GM23338 (cell line): Measurements from ENCODE around the gene ACOXL. TPM values are rescaled to one million over a fixed set of nuclear protein-coding genes. Genes with fewer than 3 reads are reported as not detected.

Experiments used
- ATAC-seq: fragments of 200-7000 bp; cut with Tn5 transposase; 3 replicates; pipeline ENCODE4 v1.9.1; 2020
- DNase-seq: peaks from one replicate; pipeline ENCODE4 v3.0.0-alpha.2; 2015; ENCODE audit warnings: low spot score
- H2AFZ ChIP-seq: fragments of 200-600 bp; sonication (generic); 2 replicates; pipeline ENCODE4 v1.8.0; 2016; ENCODE audit warnings: antibody characterized with exemption, mild to moderate bottlenecking, moderate library complexity
- H3F3A ChIP-seq: fragments of 200-600 bp; sonication (generic); replicated peaks from 2 replicates; pipeline ENCODE4 v1.8.0; 2017; ENCODE audit warnings: antibody characterized with exemption, mixed run types, low read depth
- H3K27ac ChIP-seq: fragments of 200-600 bp; sonication (generic); 2 replicates; pipeline ENCODE4 v1.6.1; 2016; ENCODE audit warnings: low read depth
- H3K27me3 ChIP-seq: fragments of 200-600 bp; sonication (generic); 2 replicates; pipeline ENCODE4 v1.8.0; 2016; ENCODE audit warnings: mild to moderate bottlenecking, mixed run types, moderate library complexity; ENCODE audit not compliant: insufficient read depth
- H3K36me3 ChIP-seq: fragments of 200-600 bp; sonication (generic); 2 replicates; pipeline ENCODE4 v1.8.0; 2016; ENCODE audit warnings: mild to moderate bottlenecking; ENCODE audit not compliant: insufficient read depth
- H3K4me1 ChIP-seq: fragments of 200-600 bp; sonication (generic); 2 replicates; pipeline ENCODE4 v1.8.0; 2016; ENCODE audit warnings: mild to moderate bottlenecking, moderate library complexity; ENCODE audit not compliant: insufficient read depth
- H3K4me2 ChIP-seq: fragments of 200-600 bp; sonication (generic); 2 replicates; pipeline ENCODE4 v1.7.1; 2017; ENCODE audit warnings: mixed run types
- H3K4me3 ChIP-seq: fragments of 200-600 bp; sonication (generic); 2 replicates; pipeline ENCODE4 v1.6.1; 2016; ENCODE audit warnings: mixed run types
- H3K79me2 ChIP-seq: fragments of 200-600 bp; sonication (generic); replicated peaks from 2 replicates; pipeline ENCODE4 v1.8.0; 2017; ENCODE audit warnings: mild to moderate bottlenecking; ENCODE audit not compliant: insufficient read depth
- H3K9me2 ChIP-seq: fragments of 200-600 bp; sonication (generic); 2 replicates; pipeline ENCODE4 v1.8.0; 2017; ENCODE audit not compliant: insufficient read depth
- H4K20me1 ChIP-seq: fragments of 200-600 bp; sonication (generic); replicated peaks from 2 replicates; pipeline ENCODE4 v1.8.0; 2017; ENCODE audit warnings: mild to moderate bottlenecking; ENCODE audit not compliant: insufficient read depth
- H3K27ac Mint-ChIP-seq: 2 replicates; pipeline ENCODE4 v1.8.0; 2020; ENCODE audit warnings: inconsistent platforms, mild to moderate bottlenecking, moderate library complexity, mixed read lengths
- H3K27me3 Mint-ChIP-seq: 3 replicates; pipeline ENCODE4 v1.8.0; 2022; ENCODE audit warnings: low read depth, mild to moderate bottlenecking, moderate library complexity, mixed read lengths, inconsistent platforms; ENCODE audit not compliant: insufficient read depth, poor library complexity
- H3K36me3 Mint-ChIP-seq: 3 replicates; pipeline ENCODE4 v1.8.0; 2021; ENCODE audit warnings: low read depth, mild to moderate bottlenecking, inconsistent platforms, moderate library complexity, mixed read lengths
- H3K4me1 Mint-ChIP-seq: 3 replicates; pipeline ENCODE4 v1.8.0; 2020; ENCODE audit warnings: mild to moderate bottlenecking, inconsistent platforms, mixed read lengths
- H3K4me3 Mint-ChIP-seq: 3 replicates; pipeline ENCODE4 v1.8.0; 2021; ENCODE audit warnings: moderate library complexity, mild to moderate bottlenecking, inconsistent platforms, mixed read lengths
- H3K9me3 Mint-ChIP-seq: 3 replicates; pipeline ENCODE4 v1.8.0; 2020; ENCODE audit warnings: moderate library complexity, mild to moderate bottlenecking, inconsistent platforms, mixed read lengths
- CREB1 ChIP-seq: fragments of 250-450 bp; sonication (Bioruptor Pico); IDR thresholded peaks from 2 replicates; pipeline ENCODE4 v1.5.0; 2020; ENCODE audit warnings: low read depth, mild to moderate bottlenecking, moderate library complexity
- EZH2 ChIP-seq: fragments of 200-600 bp; sonication (generic); IDR thresholded peaks from one replicate; pipeline ENCODE4 v1.8.0; 2017; ENCODE audit warnings: antibody characterized with exemption, mild to moderate bottlenecking, low read depth; ENCODE audit not compliant: unreplicated experiment
- EZH2phosphoT487 ChIP-seq: fragments of 200-600 bp; sonication (generic); IDR thresholded peaks from one replicate; pipeline ENCODE4 v1.8.1; 2018; ENCODE audit warnings: antibody characterized with exemption; ENCODE audit not compliant: unreplicated experiment
- JUNB ChIP-seq: IDR thresholded peaks from one replicate; pipeline ENCODE4 v1.6.1; 2016; ENCODE audit warnings: antibody characterized with exemption; ENCODE audit not compliant: unreplicated experiment
- NANOG ChIP-seq: IDR thresholded peaks from 2 replicates; pipeline ENCODE4 v1.6.1; 2016; ENCODE audit warnings: antibody characterized with exemption, borderline replicate concordance
- POLR2AphosphoS5 ChIP-seq: IDR thresholded peaks from 2 replicates; pipeline ENCODE4 v1.6.1; 2016; ENCODE audit warnings: antibody characterized with exemption, low read depth
- ZNF114 ChIP-seq: fragments of 250-450 bp; sonication (Bioruptor Pico); IDR thresholded peaks from 2 replicates; pipeline ENCODE4 v1.5.0; 2020; ENCODE audit warnings: mild to moderate bottlenecking, moderate library complexity
- polyA plus RNA-seq: library from polyadenylated mRNA; unstranded; fragments of >200 nt; fragmentation: Nextera tagmentation; extraction: Ambion mirVana; gene quantifications from 2 replicates; pipeline ENCODE4 v1.2.1, GENCODE V29; 2016
- total RNA-seq: library from RNA; depleted of rRNA; stranded (reverse); fragments of >200 nt; shearing (Covaris generic); gene quantifications from 2 replicates; pipeline ENCODE4 v1.2.3, GENCODE V29; 2014
- TF ChIP-seq, protein P1 (sequence below), 2 experiments: fragments of 200-600 bp in 1 of 2; sonication (generic) in 1 of 2; conservative IDR thresholded peaks; 2 replicates each; pipeline versions ENCODE4 v1.5.1 to v1.6.1; 2016 to 2017; ENCODE audit warnings: antibody characterized with exemption in 2 of 2, low read depth in 2 of 2, mild to moderate bottlenecking in 2 of 2, moderate library complexity in 1 of 2
- TF ChIP-seq, protein P2 (sequence below): IDR thresholded peaks from 2 replicates; pipeline ENCODE4 v1.6.1; 2016; ENCODE audit warnings: antibody characterized with exemption
- TF ChIP-seq, protein P3 (sequence below): fragments of 250-450 bp; sonication (Bioruptor Pico); IDR thresholded peaks from 2 replicates; pipeline ENCODE4 v1.5.0; 2020; ENCODE audit warnings: mild to moderate bottlenecking, moderate library complexity

ACOXL gene
- total and polyA plus RNA-seq, 2 experiments from 2014 or later = 9.0 to 14.7 TPM

DNA sequence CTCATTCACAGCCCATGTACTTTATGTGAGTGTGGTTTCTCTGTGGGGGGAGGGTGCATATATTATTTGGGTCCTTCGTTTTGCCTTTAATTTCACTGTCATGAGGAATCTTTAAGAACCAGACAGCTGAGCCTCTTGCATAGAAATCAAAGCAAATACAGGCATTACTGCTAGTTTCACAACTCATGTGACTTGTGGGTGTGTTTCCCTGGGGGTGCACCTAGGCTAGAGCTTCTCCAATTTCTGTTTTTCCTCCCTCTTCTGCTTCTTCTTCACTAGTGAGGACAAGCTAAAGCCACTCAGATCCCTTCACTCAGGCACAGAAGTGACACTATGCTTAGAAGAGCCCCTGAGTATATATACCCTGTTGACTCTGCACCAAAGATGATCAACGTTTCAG lies 131.4 kb downstream of the ACOXL start:
- no peak overlapping the region for H3K27ac Mint-ChIP-seq
- H3K4me3 ChIP-seq = no peak overlapping the region
- peaks cover 34% of the 10 kb centered on the region for H3K4me1 Mint-ChIP-seq
- no peak overlapping the region for H3K27ac ChIP-seq
- H3K79me2 ChIP-seq = no peaks in the 10 kb centered on the region
- DNase-seq (no peak), ATAC-seq (no peak)
- no peaks in the 10 kb centered on the region for H4K20me1 ChIP-seq
- H3K4me2 ChIP-seq = no peak overlapping the region
- H3K27me3 ChIP-seq = no peaks in the 10 kb centered on the region
- H3K9me3 Mint-ChIP-seq = no peaks in the 10 kb centered on the region
- no peaks in the 10 kb centered on the region for H3K36me3 ChIP-seq
- TF ChIP-seq NANOG (no peak), CREB1 (CRISPR knock-in tag) (no peak), EZH2phosphoT487 (no peak), JUNB (no peak), POLR2AphosphoS5 (no peak)
- TF ChIP-seq, protein P1, sequence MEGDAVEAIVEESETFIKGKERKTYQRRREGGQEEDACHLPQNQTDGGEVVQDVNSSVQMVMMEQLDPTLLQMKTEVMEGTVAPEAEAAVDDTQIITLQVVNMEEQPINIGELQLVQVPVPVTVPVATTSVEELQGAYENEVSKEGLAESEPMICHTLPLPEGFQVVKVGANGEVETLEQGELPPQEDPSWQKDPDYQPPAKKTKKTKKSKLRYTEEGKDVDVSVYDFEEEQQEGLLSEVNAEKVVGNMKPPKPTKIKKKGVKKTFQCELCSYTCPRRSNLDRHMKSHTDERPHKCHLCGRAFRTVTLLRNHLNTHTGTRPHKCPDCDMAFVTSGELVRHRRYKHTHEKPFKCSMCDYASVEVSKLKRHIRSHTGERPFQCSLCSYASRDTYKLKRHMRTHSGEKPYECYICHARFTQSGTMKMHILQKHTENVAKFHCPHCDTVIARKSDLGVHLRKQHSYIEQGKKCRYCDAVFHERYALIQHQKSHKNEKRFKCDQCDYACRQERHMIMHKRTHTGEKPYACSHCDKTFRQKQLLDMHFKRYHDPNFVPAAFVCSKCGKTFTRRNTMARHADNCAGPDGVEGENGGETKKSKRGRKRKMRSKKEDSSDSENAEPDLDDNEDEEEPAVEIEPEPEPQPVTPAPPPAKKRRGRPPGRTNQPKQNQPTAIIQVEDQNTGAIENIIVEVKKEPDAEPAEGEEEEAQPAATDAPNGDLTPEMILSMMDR (conservative IDR thresholded peaks at IDR 0.05; ENCODE audit: low read depth in 2 of 2) = no peak
- peaks cover 5% of the 10 kb centered on the region; the same call in 1 of the 2 replicates for H3F3A ChIP-seq
- peaks cover 11% of the 10 kb centered on the region for H3K27me3 Mint-ChIP-seq
- H2AFZ ChIP-seq = no peak overlapping the region
- no peaks in the 10 kb centered on the region; the same call in 1 of the 3 replicates for H3K36me3 Mint-ChIP-seq
- no peak overlapping the region for H3K4me3 Mint-ChIP-seq
- H3K9me2 ChIP-seq = no peaks in the 10 kb centered on the region
- peaks cover 29% of the 10 kb centered on the region for H3K4me1 ChIP-seq

DNA sequence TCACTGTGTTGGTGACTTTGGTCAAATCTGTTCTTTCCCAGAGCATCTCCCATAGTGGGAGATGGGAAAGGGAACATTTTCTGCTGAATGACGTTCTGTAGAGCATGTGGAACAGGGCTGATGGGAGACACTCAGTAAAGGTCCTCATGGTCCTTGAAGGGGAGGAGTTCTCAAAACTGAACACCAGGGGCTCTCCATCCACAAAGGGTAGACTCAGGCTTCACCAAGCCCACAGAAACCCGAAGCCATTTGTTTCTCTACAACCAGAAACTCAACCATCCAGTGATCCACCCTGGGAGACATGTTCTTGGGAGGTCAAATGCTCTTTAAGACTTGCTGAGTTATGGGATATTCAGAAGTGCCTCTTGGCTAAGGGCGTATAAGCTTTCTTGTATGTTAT lies 131.8 kb downstream of the ACOXL start:
- no peak for ATAC-seq
- Mint-ChIP-seq H3K4me3 (no peak overlapping the region), H3K9me3 (no peaks in the 10 kb centered on the region), H3K27ac (no peak overlapping the region), H3K4me1 (peaks cover 30% of the 10 kb centered on the region), H3K27me3 (peaks cover 11% of the 10 kb centered on the region), H3K36me3 (no peaks in the 10 kb centered on the region; the same call in 1 of the 3 replicates)
- no peak overlapping the region for H2AFZ ChIP-seq
- no peak overlapping the region for H3K4me2 ChIP-seq
- no peaks in the 10 kb centered on the region for H3K27me3 ChIP-seq
- no peaks in the 10 kb centered on the region for H4K20me1 ChIP-seq
- no peaks in the 10 kb centered on the region for H3K9me2 ChIP-seq
- 0 out of 2 replicates have a peak, but pooled peaks cover 2% of the 10 kb centered on the region for H3F3A ChIP-seq
- no peak overlapping the region for H3K27ac ChIP-seq
- no peak for DNase-seq
- no peaks in the 10 kb centered on the region for H3K36me3 ChIP-seq
- TF ChIP-seq EZH2 = no peak
- TF ChIP-seq EZH2phosphoT487 = no peak
- TF ChIP-seq, protein P2, sequence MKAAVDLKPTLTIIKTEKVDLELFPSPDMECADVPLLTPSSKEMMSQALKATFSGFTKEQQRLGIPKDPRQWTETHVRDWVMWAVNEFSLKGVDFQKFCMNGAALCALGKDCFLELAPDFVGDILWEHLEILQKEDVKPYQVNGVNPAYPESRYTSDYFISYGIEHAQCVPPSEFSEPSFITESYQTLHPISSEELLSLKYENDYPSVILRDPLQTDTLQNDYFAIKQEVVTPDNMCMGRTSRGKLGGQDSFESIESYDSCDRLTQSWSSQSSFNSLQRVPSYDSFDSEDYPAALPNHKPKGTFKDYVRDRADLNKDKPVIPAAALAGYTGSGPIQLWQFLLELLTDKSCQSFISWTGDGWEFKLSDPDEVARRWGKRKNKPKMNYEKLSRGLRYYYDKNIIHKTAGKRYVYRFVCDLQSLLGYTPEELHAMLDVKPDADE = no peak
- no peak for TF ChIP-seq NANOG
- TF ChIP-seq, protein P3, sequence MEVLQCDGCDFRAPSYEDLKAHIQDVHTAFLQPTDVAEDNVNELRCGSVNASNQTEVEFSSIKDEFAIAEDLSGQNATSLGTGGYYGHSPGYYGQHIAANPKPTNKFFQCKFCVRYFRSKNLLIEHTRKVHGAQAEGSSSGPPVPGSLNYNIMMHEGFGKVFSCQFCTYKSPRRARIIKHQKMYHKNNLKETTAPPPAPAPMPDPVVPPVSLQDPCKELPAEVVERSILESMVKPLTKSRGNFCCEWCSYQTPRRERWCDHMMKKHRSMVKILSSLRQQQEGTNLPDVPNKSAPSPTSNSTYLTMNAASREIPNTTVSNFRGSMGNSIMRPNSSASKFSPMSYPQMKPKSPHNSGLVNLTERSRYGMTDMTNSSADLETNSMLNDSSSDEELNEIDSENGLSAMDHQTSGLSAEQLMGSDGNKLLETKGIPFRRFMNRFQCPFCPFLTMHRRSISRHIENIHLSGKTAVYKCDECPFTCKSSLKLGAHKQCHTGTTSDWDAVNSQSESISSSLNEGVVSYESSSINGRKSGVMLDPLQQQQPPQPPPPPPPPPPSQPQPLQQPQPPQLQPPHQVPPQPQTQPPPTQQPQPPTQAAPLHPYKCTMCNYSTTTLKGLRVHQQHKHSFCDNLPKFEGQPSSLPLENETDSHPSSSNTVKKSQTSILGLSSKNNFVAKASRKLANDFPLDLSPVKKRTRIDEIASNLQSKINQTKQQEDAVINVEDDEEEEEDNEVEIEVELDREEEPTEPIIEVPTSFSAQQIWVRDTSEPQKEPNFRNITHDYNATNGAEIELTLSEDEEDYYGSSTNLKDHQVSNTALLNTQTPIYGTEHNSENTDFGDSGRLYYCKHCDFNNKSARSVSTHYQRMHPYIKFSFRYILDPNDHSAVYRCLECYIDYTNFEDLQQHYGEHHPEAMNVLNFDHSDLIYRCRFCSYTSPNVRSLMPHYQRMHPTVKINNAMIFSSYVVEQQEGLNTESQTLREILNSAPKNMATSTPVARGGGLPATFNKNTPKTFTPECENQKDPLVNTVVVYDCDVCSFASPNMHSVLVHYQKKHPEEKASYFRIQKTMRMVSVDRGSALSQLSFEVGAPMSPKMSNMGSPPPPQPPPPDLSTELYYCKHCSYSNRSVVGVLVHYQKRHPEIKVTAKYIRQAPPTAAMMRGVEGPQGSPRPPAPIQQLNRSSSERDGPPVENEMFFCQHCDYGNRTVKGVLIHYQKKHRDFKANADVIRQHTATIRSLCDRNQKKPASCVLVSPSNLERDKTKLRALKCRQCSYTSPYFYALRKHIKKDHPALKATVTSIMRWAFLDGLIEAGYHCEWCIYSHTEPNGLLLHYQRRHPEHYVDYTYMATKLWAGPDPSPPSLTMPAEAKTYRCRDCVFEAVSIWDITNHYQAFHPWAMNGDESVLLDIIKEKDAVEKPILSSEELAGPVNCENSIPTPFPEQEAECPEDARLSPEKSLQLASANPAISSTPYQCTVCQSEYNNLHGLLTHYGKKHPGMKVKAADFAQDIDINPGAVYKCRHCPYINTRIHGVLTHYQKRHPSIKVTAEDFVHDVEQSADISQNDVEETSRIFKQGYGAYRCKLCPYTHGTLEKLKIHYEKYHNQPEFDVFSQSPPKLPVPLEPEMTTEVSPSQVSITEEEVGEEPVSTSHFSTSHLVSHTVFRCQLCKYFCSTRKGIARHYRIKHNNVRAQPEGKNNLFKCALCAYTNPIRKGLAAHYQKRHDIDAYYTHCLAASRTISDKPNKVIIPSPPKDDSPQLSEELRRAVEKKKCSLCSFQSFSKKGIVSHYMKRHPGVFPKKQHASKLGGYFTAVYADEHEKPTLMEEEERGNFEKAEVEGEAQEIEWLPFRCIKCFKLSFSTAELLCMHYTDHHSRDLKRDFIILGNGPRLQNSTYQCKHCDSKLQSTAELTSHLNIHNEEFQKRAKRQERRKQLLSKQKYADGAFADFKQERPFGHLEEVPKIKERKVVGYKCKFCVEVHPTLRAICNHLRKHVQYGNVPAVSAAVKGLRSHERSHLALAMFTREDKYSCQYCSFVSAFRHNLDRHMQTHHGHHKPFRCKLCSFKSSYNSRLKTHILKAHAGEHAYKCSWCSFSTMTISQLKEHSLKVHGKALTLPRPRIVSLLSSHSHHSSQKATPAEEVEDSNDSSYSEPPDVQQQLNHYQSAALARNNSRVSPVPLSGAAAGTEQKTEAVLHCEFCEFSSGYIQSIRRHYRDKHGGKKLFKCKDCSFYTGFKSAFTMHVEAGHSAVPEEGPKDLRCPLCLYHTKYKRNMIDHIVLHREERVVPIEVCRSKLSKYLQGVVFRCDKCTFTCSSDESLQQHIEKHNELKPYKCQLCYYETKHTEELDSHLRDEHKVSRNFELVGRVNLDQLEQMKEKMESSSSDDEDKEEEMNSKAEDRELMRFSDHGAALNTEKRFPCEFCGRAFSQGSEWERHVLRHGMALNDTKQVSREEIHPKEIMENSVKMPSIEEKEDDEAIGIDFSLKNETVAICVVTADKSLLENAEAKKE = no peak
- TF ChIP-seq ZNF114 (CRISPR knock-in tag) = no peak
- no peak overlapping the region for H3K4me3 ChIP-seq
- H3K79me2 ChIP-seq = no peaks in the 10 kb centered on the region
- peaks cover 24% of the 10 kb centered on the region for H3K4me1 ChIP-seq
